CD14-positive monocyte (primary cell): ENCODE results near the gene PABPN1L. TPM values are rescaled to one million over a fixed set of nuclear protein-coding genes. Genes with fewer than 3 reads are reported as not detected.

Experiments used
- DNase-seq, 3 donors: peaks; one replicate each; pipeline ENCODE4 v3.0.0-alpha.2; 2011 to 2022
- H2AFZ ChIP-seq: 2 replicates; pipeline ENCODE4 v1.6.0; 2012; ENCODE audit warnings: mild to moderate bottlenecking, low read depth, low read length, inconsistent platforms; ENCODE audit not compliant: insufficient read depth, poor library complexity, severe bottlenecking
- H3K27ac ChIP-seq, 2 donors: 1 replicate in 1 of 2; 2 replicates in 1 of 2; pipeline ENCODE4 v1.5.1; 2012 to 2013; ENCODE audit warnings: low read length in 2 of 2, control low read depth in 1 of 2, inconsistent platforms in 1 of 2, low read depth in 1 of 2, mild to moderate bottlenecking in 1 of 2
- H3K27me3 ChIP-seq, 2 donors: one replicate each; pipeline versions ENCODE4 v1.6.0 to v1.6.1; 2011 to 2013; ENCODE audit warnings: low read length in 2 of 2; ENCODE audit not compliant: control insufficient read depth in 2 of 2, insufficient read depth in 2 of 2
- H3K36me3 ChIP-seq, 2 donors: replicated peaks in 1 of 2; 1 replicate in 1 of 2; 2 replicates in 1 of 2; pipeline versions ENCODE4 v1.5.1 to v1.6.1; 2012 to 2013; ENCODE audit warnings: low read length in 2 of 2, control low read depth in 1 of 2, inconsistent platforms in 1 of 2, mild to moderate bottlenecking in 1 of 2; ENCODE audit not compliant: insufficient read depth in 2 of 2, control insufficient read depth in 1 of 2
- H3K4me1 ChIP-seq, 2 donors: 1 replicate in 1 of 2; 2 replicates in 1 of 2; pipeline versions ENCODE4 v1.5.1 to v1.6.1; 2012 to 2013; ENCODE audit warnings: low read length in 2 of 2, control low read depth in 1 of 2, inconsistent platforms in 1 of 2, mild to moderate bottlenecking in 1 of 2, moderate library complexity in 1 of 2; ENCODE audit not compliant: insufficient read depth in 2 of 2, control insufficient read depth in 1 of 2
- H3K4me2 ChIP-seq: replicated peaks from 2 replicates; pipeline ENCODE3; 2012; ENCODE audit warnings: low read length, moderate library complexity, mild to moderate bottlenecking; ENCODE audit not compliant: poor library complexity, severe bottlenecking; ENCODE audit errors: extremely low read depth
- H3K4me3 ChIP-seq, 3 experiments: fragments of 200-600 bp in 1 of 3; sonication (generic) in 1 of 3; replicated peaks in 1 of 3; 1 replicate in 2 of 3; 2 replicates in 1 of 3; pipeline ENCODE4 v1.5.1; 2011 to 2013; ENCODE audit warnings: low read length in 3 of 3, mild to moderate bottlenecking in 3 of 3, control low read depth in 2 of 3, low read depth in 2 of 3, inconsistent platforms in 1 of 3, moderate library complexity in 1 of 3
- H3K79me2 ChIP-seq: 2 replicates; pipeline ENCODE4 v1.6.0; 2012; ENCODE audit warnings: mild to moderate bottlenecking, control low read depth, inconsistent platforms, low read length, moderate library complexity; ENCODE audit not compliant: insufficient read depth
- H3K9ac ChIP-seq: 2 replicates; pipeline ENCODE4 v1.6.0; 2017; ENCODE audit warnings: low read length, mild to moderate bottlenecking; ENCODE audit not compliant: insufficient read depth, poor library complexity, severe bottlenecking
- H3K9me3 ChIP-seq, 2 donors: replicated peaks in 1 of 2; 1 replicate in 1 of 2; 2 replicates in 1 of 2; pipeline versions ENCODE4 v1.5.1 to v1.6.1; 2012 to 2013; ENCODE audit warnings: low read length in 2 of 2, control low read depth in 1 of 2; ENCODE audit not compliant: control insufficient read depth in 1 of 2, insufficient read depth in 1 of 2
- H4K20me1 ChIP-seq: 2 replicates; pipeline ENCODE4 v1.6.0; 2012; ENCODE audit warnings: mild to moderate bottlenecking, low read length, control low read depth, moderate library complexity; ENCODE audit not compliant: insufficient read depth
- H3K27ac Mint-ChIP-seq, 7 donors: one replicate each; pipeline ENCODE4 v1.8.0; 2020; ENCODE audit warnings: mild to moderate bottlenecking in 7 of 7, mixed read lengths in 7 of 7, moderate library complexity in 6 of 7, inconsistent platforms in 2 of 7
- H3K27me3 Mint-ChIP-seq, 3 donors: one replicate each; pipeline ENCODE4 v1.8.0; 2021 to 2022; ENCODE audit warnings: low read depth in 3 of 3, mild to moderate bottlenecking in 3 of 3, mixed read lengths in 3 of 3, moderate library complexity in 3 of 3, inconsistent platforms in 1 of 3
- H3K36me3 Mint-ChIP-seq, 2 donors: one replicate each; pipeline ENCODE4 v1.8.0; 2020; ENCODE audit warnings: mixed read lengths in 2 of 2, inconsistent platforms in 1 of 2, mild to moderate bottlenecking in 1 of 2
- H3K4me1 Mint-ChIP-seq: one replicate; pipeline ENCODE4 v1.8.0; 2020; ENCODE audit warnings: mild to moderate bottlenecking, mixed read lengths
- H3K4me3 Mint-ChIP-seq, 2 donors: one replicate each; pipeline ENCODE4 v1.8.0; 2020; ENCODE audit warnings: mild to moderate bottlenecking in 2 of 2, mixed read lengths in 2 of 2, moderate library complexity in 1 of 2
- H3K9me3 Mint-ChIP-seq, 7 donors: one replicate each; pipeline ENCODE4 v1.8.0; 2020 to 2022; ENCODE audit warnings: mixed read lengths in 7 of 7, mild to moderate bottlenecking in 6 of 7, moderate library complexity in 6 of 7, inconsistent platforms in 2 of 7
- CTCF ChIP-seq: fragments of 200-600 bp; IDR thresholded peaks from one replicate; pipeline ENCODE4 v1.8.0; 2022; ENCODE audit warnings: antibody characterized with exemption, mild to moderate bottlenecking
- WGBS: methylation state at CpG from one replicate; pipeline ENCODE4 v1.1.5; 2013; ENCODE audit warnings: missing lambda C conversion rate; ENCODE audit not compliant: insufficient coverage; 5-methylcytosine and 5-hydroxymethylcytosine counted together
- intact Hi-C, 2 donors: fragments of 100-400 bp; cut with micrococcal nuclease; formaldehyde crosslinking; loops; one replicate each; pipeline versions ENCODE4 v1.15.0 to v1.15.1; 2023
- polyA plus RNA-seq, 3 donors: library from polyadenylated mRNA; depleted of rRNA in 1 of 3; unstranded in 2 of 3; stranded (reverse) in 1 of 3; fragments of 300-500 nt in 2 of 3; fragments of >200 nt in 1 of 3; fragmentation: Illumina TruSeq in 2 of 3; gene quantifications; 1 replicate in 2 of 3; 2 replicates in 1 of 3; pipeline ENCODE4 v1.2.3, GENCODE V29; 2012 to 2021

The PABPN1L gene
- polyA plus RNA-seq, 3 donors = 0.39 TPM; not detected in 2

- Histone ChIP-seq H3K4me2 (no peak overlapping the region), H3K36me3 (peaks cover 78 to 83% of the 10 kb centered on the region in 2 donors), H3K9me3 (peaks cover 9 to 30% of the 10 kb centered on the region in 2 donors), H3K79me2 (no peaks in the 10 kb centered on the region), H2AFZ (no peak overlapping the region), H3K4me1 (no peaks in the 10 kb centered on the region), H4K20me1 (peaks cover 96% of the 10 kb centered on the region), H3K27me3 (no peaks in the 10 kb centered on the region), H3K9ac (no peak overlapping the region), H3K27ac (no peak overlapping the region), H3K4me3 (no peak overlapping the region)
- peaks cover 13 to 28% (median 18%) of the 10 kb centered on the region in 7 donors for H3K9me3 Mint-ChIP-seq
- peaks cover 0 to 5% (median 1%) of the 10 kb centered on the region in 3 donors for H3K27me3 Mint-ChIP-seq
- H3K36me3 Mint-ChIP-seq = peaks cover 59 to 85% of the 10 kb centered on the region in 2 donors
- TF ChIP-seq CTCF = no peak
- DNase-seq = no peak
- 97% methylated on average over 36 of the region's 39 CpGs for WGBS
- peak overlapping the region in 2 of 7 donors; percentile 37 to 58 for H3K27ac Mint-ChIP-seq
- intact Hi-C loops = no loop called here
- no peaks in the 10 kb centered on the region for H3K4me1 Mint-ChIP-seq
- no peak overlapping the region for H3K4me3 Mint-ChIP-seq
These were observed 20.5 kb upstream of the PABPN1L start for GRCh38 chr16:88886845-88887521.

- H3K4me2 ChIP-seq = no peak overlapping the region
- H4K20me1 ChIP-seq = peaks cover 96% of the 10 kb centered on the region
- no peak overlapping the region for H3K4me3 Mint-ChIP-seq
- H3K4me3 ChIP-seq = no peak overlapping the region
- DNase-seq = no peak
- peaks cover 13 to 28% (median 18%) of the 10 kb centered on the region in 7 donors for H3K9me3 Mint-ChIP-seq
- H3K27me3 ChIP-seq = no peaks in the 10 kb centered on the region
- no peak overlapping the region for H3K9ac ChIP-seq
- no peaks in the 10 kb centered on the region for H3K4me1 Mint-ChIP-seq
- TF ChIP-seq CTCF = no peak
- peaks cover 0 to 5% (median 1%) of the 10 kb centered on the region in 3 donors for H3K27me3 Mint-ChIP-seq
- H3K27ac Mint-ChIP-seq = no peak overlapping the region
- H3K27ac ChIP-seq = no peak overlapping the region
- H3K36me3 Mint-ChIP-seq = peaks cover 54 to 85% of the 10 kb centered on the region in 2 donors
- intact Hi-C loops = no loop called here
- no peaks in the 10 kb centered on the region for H3K79me2 ChIP-seq
- peaks cover 9 to 26% of the 10 kb centered on the region in 2 donors for H3K9me3 ChIP-seq
- 95% methylated on average over 11 of the region's 15 CpGs for WGBS
- H3K36me3 ChIP-seq = peaks cover 78 to 83% of the 10 kb centered on the region in 2 donors
- H3K4me1 ChIP-seq = no peaks in the 10 kb centered on the region
- no peak overlapping the region for H2AFZ ChIP-seq
These were observed 20.0 kb upstream of the PABPN1L start for GRCh38 chr16:88886420-88886844.
